ENCODE measurements around the gene RTL10.

RTL10 gene

DNA sequence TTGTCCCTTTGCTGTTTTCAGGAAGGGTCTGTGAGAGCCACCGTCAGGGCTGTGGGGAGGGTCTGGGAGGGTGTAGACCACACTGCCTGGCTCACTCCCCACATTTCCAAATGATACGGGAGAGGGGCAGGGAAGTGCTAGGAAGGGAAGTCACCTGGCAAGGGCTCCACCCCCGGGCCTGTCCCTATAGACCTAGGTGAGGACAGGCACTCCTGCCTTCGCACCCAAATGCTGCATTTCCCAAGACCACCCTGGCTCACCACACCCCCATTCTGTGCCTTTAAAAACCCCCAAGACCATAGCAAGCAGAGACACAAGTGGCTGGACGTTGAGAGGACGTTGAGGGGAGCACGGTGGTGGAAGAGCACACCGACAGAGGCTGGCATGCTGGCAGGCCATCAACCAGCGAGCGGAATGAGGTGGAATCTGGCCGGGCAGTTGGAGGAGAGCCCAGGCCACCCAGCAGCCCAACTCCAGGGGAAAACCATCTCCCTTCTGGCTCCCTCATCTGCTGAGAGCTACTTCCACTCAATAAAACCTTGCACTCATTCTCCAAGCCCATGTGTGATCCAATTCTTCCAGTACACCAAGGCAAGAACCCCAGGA lies 45.7 kb downstream of the RTL10 start:
- no peak for DNase-seq (ENCODE audit: low read depth)

DNA sequence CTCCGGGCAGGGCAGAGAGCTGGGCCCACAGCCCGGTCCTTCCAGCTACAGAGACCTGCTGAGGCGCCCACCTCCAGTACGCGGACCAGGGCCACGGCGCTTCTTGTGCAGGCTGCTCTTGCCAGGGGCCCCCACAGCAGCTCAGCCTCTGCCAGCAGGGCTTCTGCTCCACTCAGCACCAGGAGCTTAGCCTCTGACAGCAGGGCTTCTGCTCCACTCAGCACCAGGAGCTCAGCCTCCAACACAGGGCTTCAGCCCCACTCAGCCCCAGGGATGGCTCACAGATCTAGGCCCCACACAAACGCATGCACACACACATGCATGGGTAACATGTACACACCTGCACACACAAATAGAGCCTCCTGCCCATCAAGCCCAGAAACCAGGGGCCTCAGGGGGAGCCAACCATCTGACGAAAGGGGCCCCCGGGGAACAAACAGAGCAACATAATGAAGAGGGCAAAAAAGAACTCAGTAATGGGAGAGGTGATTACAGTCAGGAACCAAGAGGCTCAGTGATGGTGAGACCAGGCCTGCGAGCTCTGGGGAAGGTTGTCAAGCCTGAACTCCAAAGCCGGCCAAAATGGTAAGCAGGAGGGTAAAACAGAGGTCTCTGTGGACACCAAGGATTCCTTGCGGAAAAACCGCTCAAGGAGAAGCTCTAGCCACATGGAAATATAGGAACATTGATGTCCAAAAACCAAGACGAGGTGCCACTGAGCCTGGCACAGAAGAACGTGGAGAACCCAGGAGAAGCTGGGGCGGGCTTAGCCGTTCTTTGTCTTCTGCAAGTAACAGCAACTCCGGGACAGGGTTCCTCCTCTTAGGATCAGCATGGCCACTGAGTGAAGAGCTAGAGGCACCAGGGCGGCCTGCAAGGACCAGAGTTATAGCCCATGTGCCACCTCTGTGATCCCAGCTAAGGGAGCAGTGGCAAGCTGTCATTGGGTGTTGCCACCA lies 46.5 kb downstream of the RTL10 start:
- no peak for DNase-seq (ENCODE audit: low read depth)

DNA sequence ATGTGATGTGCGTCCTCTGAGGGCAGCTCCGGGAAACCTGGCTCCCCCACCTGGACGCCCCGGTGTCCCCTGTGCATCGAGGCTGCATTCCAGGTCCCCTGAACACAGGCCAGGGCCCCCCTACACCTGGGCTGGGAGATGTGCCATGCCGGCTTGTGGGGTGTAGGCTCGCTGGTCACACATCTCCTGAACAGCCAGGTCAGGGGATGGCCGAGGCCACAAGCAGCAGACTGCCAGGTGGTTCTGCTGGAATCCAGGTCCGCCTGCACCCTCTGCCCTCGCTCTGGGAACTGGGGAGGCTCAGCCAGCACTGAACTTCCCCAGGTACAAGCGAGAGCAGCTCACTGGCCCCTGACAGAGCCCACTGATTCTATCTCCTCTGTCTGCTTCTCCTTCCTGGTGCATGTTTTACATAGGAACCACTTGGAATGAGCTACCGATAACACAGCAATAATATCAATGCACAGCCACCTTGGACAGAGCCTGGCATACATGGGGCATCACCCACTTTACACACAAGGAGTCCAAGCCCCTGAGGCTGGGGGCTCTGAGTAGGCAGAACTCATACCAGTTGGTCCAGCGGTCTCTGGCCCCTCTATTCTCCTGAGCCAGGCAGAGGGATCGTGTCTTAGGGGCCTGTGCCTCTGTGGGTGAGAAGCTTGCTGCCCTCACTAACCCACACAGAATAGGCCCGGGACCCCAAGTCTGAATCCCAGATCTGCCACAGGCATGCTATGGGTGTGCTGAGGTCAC lies 47.3 kb downstream of the RTL10 start:
- no peak for DNase-seq (ENCODE audit: low read depth)

DNA sequence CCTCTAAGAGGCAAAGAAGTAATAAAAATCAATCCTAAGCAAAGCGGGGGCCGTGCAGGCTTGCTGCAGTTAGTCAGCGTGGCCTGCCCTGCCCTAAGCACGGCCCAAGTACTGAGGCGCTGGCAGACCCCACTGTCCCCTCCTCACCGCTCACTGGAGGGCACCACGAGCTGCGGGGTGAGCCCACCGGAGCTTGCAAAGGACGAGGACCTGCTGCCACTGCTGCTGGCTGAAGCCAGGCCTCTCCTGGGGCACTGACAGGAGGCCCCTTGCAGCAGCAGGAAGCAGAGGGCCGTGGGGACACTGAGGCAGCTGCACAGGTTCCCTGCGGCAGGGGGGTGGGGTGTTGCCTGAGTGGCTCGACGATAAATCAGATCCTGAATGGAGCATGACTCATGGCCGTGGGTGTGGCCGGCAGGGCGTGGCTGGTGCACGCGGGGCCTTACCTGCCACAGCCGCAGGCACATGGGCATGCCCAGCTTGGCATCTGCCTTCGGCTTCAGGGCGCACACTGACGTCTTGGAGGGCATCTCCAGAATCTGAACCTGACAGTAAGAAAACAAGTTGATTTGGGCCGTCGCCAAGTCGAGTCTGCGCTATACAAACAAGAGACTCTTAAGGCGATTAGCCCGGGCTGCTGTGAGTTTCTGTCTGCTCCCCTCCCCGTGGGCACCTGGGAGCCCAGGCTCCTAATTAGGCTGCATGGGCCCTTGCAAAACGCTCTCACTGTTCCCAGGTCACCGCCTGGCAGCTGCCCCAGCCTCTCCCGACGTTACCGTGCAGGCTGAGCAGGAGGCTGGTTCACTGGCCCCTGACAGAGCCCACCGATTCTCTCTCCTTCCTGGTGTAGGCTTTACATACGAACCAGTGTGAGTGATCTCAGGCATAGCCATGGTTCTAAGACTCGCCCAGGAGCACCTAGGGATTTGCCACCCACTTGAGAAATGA lies 48.2 kb downstream of the RTL10 start:
- no peak for DNase-seq (ENCODE audit: low read depth)

DNA sequence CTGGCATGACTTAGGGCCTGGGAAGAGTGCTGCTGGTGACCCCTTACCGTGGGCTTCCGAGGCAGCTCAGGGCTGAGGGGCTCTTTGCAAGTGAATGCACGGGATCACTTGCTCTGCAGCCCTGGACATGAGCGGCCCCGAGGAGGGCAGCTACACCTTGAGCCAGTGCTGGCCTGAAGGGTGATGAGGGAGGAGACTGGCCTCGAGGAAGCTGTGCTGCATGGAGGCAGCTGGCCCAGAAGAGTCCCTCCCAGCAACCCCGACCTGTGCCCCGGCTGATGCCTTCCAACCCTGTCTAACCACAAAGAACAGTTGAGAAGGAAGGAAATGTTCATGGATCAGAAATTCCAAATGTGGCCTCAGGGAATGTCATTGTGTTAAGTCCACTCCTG lies 48.9 kb downstream of the RTL10 start:
- no peak for DNase-seq (ENCODE audit: low read depth)
